B cell (primary cell): ENCODE results near the gene PAQR5. TPM values are rescaled to one million over a fixed set of nuclear protein-coding genes. Genes with fewer than 3 reads are reported as not detected.

ENCODE experiments used
- ATAC-seq: fragments of 200-7000 bp; cut with Tn5 transposase; one replicate; pipeline ENCODE4 v1.10.0; 2021; ENCODE audit warnings: low read depth, mild to moderate bottlenecking, moderate number of reproducible peaks, moderate library complexity
- CTCF ChIA-PET: fragments of 350-600 bp; sonication (Branson Sonifier 250); formaldehyde crosslinking; loops from one replicate; lab custom pipeline; 2021; ENCODE audit warnings: antibody characterized with exemption, inconsistent platforms; lab: Charles Lee
- POLR2A ChIA-PET: fragments of 350-600 bp; sonication (Branson Sonifier 250); formaldehyde crosslinking; loops from one replicate; lab custom pipeline; 2021; ENCODE audit warnings: antibody characterized with exemption; lab: Charles Lee
- DNase-seq: peaks from one replicate; pipeline ENCODE4 v3.0.0; 2013
- H2AFZ ChIP-seq: 2 replicates; pipeline ENCODE4 v1.6.1; 2012; ENCODE audit warnings: mild to moderate bottlenecking, low read depth, low read length; ENCODE audit not compliant: insufficient read depth, poor library complexity, severe bottlenecking
- H3K27ac ChIP-seq, 2 donors: 1 replicate in 1 of 2; 2 replicates in 1 of 2; pipeline ENCODE4 v1.5.1; 2012 to 2013; ENCODE audit warnings: low read length in 2 of 2, mild to moderate bottlenecking in 2 of 2, moderate library complexity in 1 of 2
- H3K27me3 ChIP-seq, 4 experiments: fragments of 200-600 bp in 1 of 4; sonication (generic) in 1 of 4; replicated peaks in 1 of 4; 1 replicate in 2 of 4; 2 replicates in 2 of 4; pipeline versions ENCODE4 v1.6.1 to v1.7.0; 2013 to 2016; ENCODE audit warnings: low read length in 3 of 4, mild to moderate bottlenecking in 2 of 4, mixed read lengths in 1 of 4, moderate library complexity in 1 of 4; ENCODE audit not compliant: insufficient read depth in 4 of 4, control insufficient read depth in 3 of 4; ENCODE audit errors: control extremely low read depth in 1 of 4
- H3K36me3 ChIP-seq, 2 experiments: replicated peaks in 1 of 2; 1 replicate in 1 of 2; 2 replicates in 1 of 2; pipeline versions ENCODE4 v1.6.1 to v1.7.1; 2013; ENCODE audit warnings: low read length in 1 of 2; ENCODE audit not compliant: insufficient read depth in 2 of 2, control insufficient read depth in 1 of 2; ENCODE audit errors: control extremely low read depth in 1 of 2, extremely low read depth in 1 of 2
- H3K4me1 ChIP-seq, 2 donors: fragments of 200-600 bp in 1 of 2; sonication (generic) in 1 of 2; 1 replicate in 1 of 2; 2 replicates in 1 of 2; pipeline versions ENCODE4 v1.5.1 to v1.6.1; 2013 to 2017; ENCODE audit warnings: low read length in 2 of 2; ENCODE audit not compliant: control insufficient read depth in 2 of 2, insufficient read depth in 2 of 2
- H3K4me2 ChIP-seq: replicated peaks from 2 replicates; pipeline ENCODE3; 2012; ENCODE audit warnings: mild to moderate bottlenecking, low read depth, low read length; ENCODE audit not compliant: poor library complexity, severe bottlenecking
- H3K4me3 ChIP-seq, 5 experiments: fragments of 200-600 bp in 1 of 5; sonication (generic) in 1 of 5; 1 replicate in 3 of 5; 2 replicates in 2 of 5; pipeline versions ENCODE4 v1.5.1 to v1.7.0; 2011 to 2016; ENCODE audit warnings: low read length in 4 of 5, mild to moderate bottlenecking in 4 of 5, low read depth in 2 of 5, control low read depth in 1 of 5, moderate library complexity in 1 of 5; ENCODE audit not compliant: insufficient read depth in 1 of 5; ENCODE audit errors: control extremely low read depth in 1 of 5, extremely low read depth in 1 of 5
- H3K79me2 ChIP-seq: fragments of 200-600 bp; sonication (generic); one replicate; pipeline ENCODE4 v1.6.0; 2016; ENCODE audit warnings: low read length; ENCODE audit not compliant: control insufficient read depth, insufficient read depth
- H3K9ac ChIP-seq: fragments of 200-600 bp; sonication (generic); 2 replicates; pipeline ENCODE4 v1.6.1; 2017; ENCODE audit warnings: mild to moderate bottlenecking, low read length, moderate library complexity
- H3K9me3 ChIP-seq, 3 donors: one replicate each; pipeline versions ENCODE4 v1.6.1 to v1.7.1; 2013; ENCODE audit warnings: low read length in 2 of 3; ENCODE audit not compliant: control insufficient read depth in 2 of 3, insufficient read depth in 1 of 3; ENCODE audit errors: control extremely low read depth in 1 of 3
- H4K20me1 ChIP-seq: 2 replicates; pipeline ENCODE4 v1.6.0; 2012; ENCODE audit warnings: mild to moderate bottlenecking, low read length; ENCODE audit not compliant: insufficient read depth, control insufficient read depth, poor library complexity, severe bottlenecking
- H3K27ac Mint-ChIP-seq: one replicate; pipeline ENCODE4 v1.8.0; 2021; ENCODE audit warnings: mixed read lengths
- H3K27me3 Mint-ChIP-seq: one replicate; pipeline ENCODE4 v1.8.0; 2021; ENCODE audit warnings: mixed read lengths
- H3K4me1 Mint-ChIP-seq: one replicate; pipeline ENCODE4 v1.8.0; 2021; ENCODE audit warnings: mixed read lengths
- H3K4me3 Mint-ChIP-seq: one replicate; pipeline ENCODE4 v1.8.0; 2021; ENCODE audit warnings: mixed read lengths
- H3K9me3 Mint-ChIP-seq: one replicate; pipeline ENCODE4 v1.8.0; 2022; ENCODE audit warnings: mixed read lengths; ENCODE audit not compliant: insufficient read depth
- CTCF ChIP-seq: fragments of 200-600 bp; IDR thresholded peaks from one replicate; pipeline ENCODE4 v1.8.0; 2022; ENCODE audit warnings: antibody characterized with exemption, mild to moderate bottlenecking
- EZH2 ChIP-seq: IDR thresholded peaks from 2 replicates; pipeline ENCODE4 v1.6.1; 2012; ENCODE audit warnings: borderline replicate concordance, low read depth, mild to moderate bottlenecking, moderate library complexity, low read length; ENCODE audit not compliant: insufficient read depth, poor library complexity, severe bottlenecking
- WGBS: methylation state at CpG from one replicate; pipeline ENCODE4 v1.1.5; 2013; ENCODE audit warnings: missing lambda C conversion rate; ENCODE audit not compliant: insufficient coverage; 5-methylcytosine and 5-hydroxymethylcytosine counted together
- intact Hi-C: fragments of 100-400 bp; cut with micrococcal nuclease; formaldehyde crosslinking; loops from one replicate; pipeline ENCODE4 v1.10.0; 2022
- polyA plus RNA-seq: library from polyadenylated mRNA; depleted of rRNA; stranded (reverse); fragments of >200 nt; gene quantifications from 2 replicates; pipeline ENCODE4 v1.2.3, GENCODE V29; 2012
- total RNA-seq, 2 donors: library from RNA; stranded (reverse); fragments of 120-200 nt in 1 of 2; gene quantifications; 1 replicate in 1 of 2; 2 replicates in 1 of 2; pipeline versions ENCODE4 v1.2.3 to v1.2.4, GENCODE V29; 2013 to 2022

PAQR5 gene
- total and polyA plus RNA-seq, 2 donors (not counting 1 experiment from before 2014, with no cell fraction given), result not detected

- WGBS, result 87% methylated on average over 3 of the region's 4 CpGs
- Histone ChIP-seq H3K4me1 (no peaks in the 10 kb centered on the region), H3K27me3 (peaks cover 0 to 2% (median 0%) of the 10 kb centered on the region in 4 experiments), H3K4me3 (no peak overlapping the region), H2AFZ (no peak overlapping the region), H3K27ac (no peak overlapping the region), H3K36me3 (no peaks in the 10 kb centered on the region), H3K4me2 (no peak overlapping the region), H3K79me2 (no peaks in the 10 kb centered on the region), H3K9me3 (no peaks in the 10 kb centered on the region), H3K9ac (no peak overlapping the region), H4K20me1 (no peaks in the 10 kb centered on the region)
- peaks cover 18% of the 10 kb centered on the region for H3K27me3 Mint-ChIP-seq
- H3K27ac Mint-ChIP-seq, result no peak overlapping the region
- ChIA-PET POLR2A (no interaction called here), CTCF (interaction anchor here (1.3 kb wide), 1 partner anchor 9 kb away, joined by 11 read pairs; no protein-coding TSS in a partner anchor)
- DNase-seq (no peak), ATAC-seq (no peak)
- no peaks in the 10 kb centered on the region for H3K9me3 Mint-ChIP-seq
- no peak for TF ChIP-seq EZH2
- intact Hi-C loops, result no loop called here
- no peak overlapping the region for H3K4me3 Mint-ChIP-seq
- H3K4me1 Mint-ChIP-seq, result no peaks in the 10 kb centered on the region
These were observed 104.9 kb downstream of the PAQR5 start for GRCh38 chr15:69403594-69403993.

GRCh38 chr15:69405110-69405509 is 106.4 kb downstream of the PAQR5 start:
- H4K20me1 ChIP-seq, result no peaks in the 10 kb centered on the region
- TF ChIP-seq CTCF (no peak), EZH2 (no peak)
- no peak for DNase-seq
- no peak overlapping the region for H2AFZ ChIP-seq
- no peak overlapping the region for H3K9ac ChIP-seq
- H3K4me1 Mint-ChIP-seq, result no peaks in the 10 kb centered on the region
- H3K27ac ChIP-seq, result no peak overlapping the region
- no CpG with 5 or more reads among the region's 3 CpGs for WGBS
- no peaks in the 10 kb centered on the region for H3K9me3 ChIP-seq
- no peaks in the 10 kb centered on the region for H3K36me3 ChIP-seq
- H3K27ac Mint-ChIP-seq, result no peak overlapping the region
- no peak for ATAC-seq
- H3K4me1 ChIP-seq, result no peaks in the 10 kb centered on the region
- CTCF ChIA-PET, result interaction anchor here (0.9 kb wide), 1 partner anchor 11 kb away, joined by 3 read pairs; no protein-coding TSS in a partner anchor
- H3K4me2 ChIP-seq, result no peak overlapping the region
- no peak overlapping the region for H3K4me3 Mint-ChIP-seq
- intact Hi-C loops, result no loop called here
- H3K79me2 ChIP-seq, result no peaks in the 10 kb centered on the region
- H3K27me3 ChIP-seq, result peaks cover 0 to 6% (median 0%) of the 10 kb centered on the region in 4 experiments
- POLR2A ChIA-PET, result no interaction called here
- H3K4me3 ChIP-seq, result no peak overlapping the region
- peaks cover 23% of the 10 kb centered on the region for H3K27me3 Mint-ChIP-seq
- H3K9me3 Mint-ChIP-seq, result no peaks in the 10 kb centered on the region
